Stimulated activated CD4-positive, alpha-beta T cell treated with anti-CD3 and anti-CD28 coated beads, Interleukin-12 subunit alpha, Interleukin-12 subunit beta, amount 100 ng/mL, for 4 hours (primary cell): Measurements from ENCODE around the gene KREMEN1.

Source experiments
- DNase-seq: peaks from one replicate; pipeline ENCODE4 v3.0.0-alpha.2; 2020

Gene KREMEN1

GRCh38 chr22:29195118-29195963 is 122.5 kb downstream of the KREMEN1 start:
- no peak for DNase-seq

GRCh38 chr22:29195964-29196666 is 123.3 kb downstream of the KREMEN1 start:
- DNase-seq: no peak

- no peak for DNase-seq
Observed at GRCh38 chr22:29197096-29197495, 124.3 kb downstream of the KREMEN1 start.

- no peak for DNase-seq
Observed at GRCh38 chr22:29198240-29198639, 125.4 kb downstream of the KREMEN1 start.

- no peak for DNase-seq
Observed at GRCh38 chr22:29199702-29200400, 127.0 kb downstream of the KREMEN1 start.

- no peak for DNase-seq
Observed at GRCh38 chr22:29200901-29201300, 128.1 kb downstream of the KREMEN1 start.

GRCh38 chr22:29201782-29202181 is 128.9 kb downstream of the KREMEN1 start:
- DNase-seq: no peak

- DNase-seq: peak; percentile 21
Observed at GRCh38 chr22:29202212-29203192, 129.7 kb downstream of the KREMEN1 start.

GRCh38 chr22:29203488-29204454 is 130.9 kb downstream of the KREMEN1 start:
- DNase-seq: no peak

GRCh38 chr22:29204455-29205183 is 131.8 kb downstream of the KREMEN1 start:
- DNase-seq: no peak

GRCh38 chr22:29205252-29205593 is 132.4 kb downstream of the KREMEN1 start:
- DNase-seq: no peak

- DNase-seq: peak; percentile 15
Observed at GRCh38 chr22:29205594-29206371, 132.9 kb downstream of the KREMEN1 start, which contains the start of gene EMID1. Gene EMID1 (plus strand): TSS chr22:29205896. CDS start chr22:29206039, 143 bp downstream.

GRCh38 chr22:29206372-29207242 is 133.8 kb downstream of the KREMEN1 start:
- no peak for DNase-seq

GRCh38 chr22:29207243-29207550 is 134.4 kb downstream of the KREMEN1 start:
- DNase-seq: no peak

- no peak for DNase-seq
Observed at GRCh38 chr22:29207562-29208501, 135.0 kb downstream of the KREMEN1 start.

- DNase-seq: no peak
Observed at GRCh38 chr22:29208502-29208862, 135.6 kb downstream of the KREMEN1 start.

- no peak for DNase-seq
Observed at GRCh38 chr22:29208879-29209623, 136.2 kb downstream of the KREMEN1 start.
